IPS-11a (cell line): ENCODE data around the gene NPDC1.
A peak's percentile ranks its signal among the peaks of the same experiment; 100 is the strongest.
"Not testable (repeated sequence)": the region's sequence is repeated elsewhere in the genome, so short reads cannot be mapped to it uniquely, and the experiment has no call there.

Source experiments
- H3K4me3 ChIP-seq: one replicate; pipeline ENCODE4 v1.5.1; 2013; ENCODE audit warnings: low read depth, low read length, control low read depth

Gene NPDC1

GRCh38 chr9:137041124-137041523, 4.9 kb downstream of the NPDC1 start:
- H3K4me3 ChIP-seq: no peak overlapping the region

GRCh38 chr9:137040568-137040967, 5.4 kb downstream of the NPDC1 start:
- H3K4me3 ChIP-seq: no peak overlapping the region

GRCh38 chr9:137039611-137040366, 6.2 kb downstream of the NPDC1 start:
- no peak overlapping the region for H3K4me3 ChIP-seq

GRCh38 chr9:137038916-137039315, 7.1 kb downstream of the NPDC1 start:
- no peak overlapping the region for H3K4me3 ChIP-seq

GRCh38 chr9:137037483-137037882, 8.5 kb downstream of the NPDC1 start:
- H3K4me3 ChIP-seq: no peak overlapping the region

- no peak overlapping the region for H3K4me3 ChIP-seq
These were observed 8.9 kb downstream of the NPDC1 start for GRCh38 chr9:137037035-137037434.

- H3K4me3 ChIP-seq: no peak overlapping the region
These were observed 10.0 kb downstream of the NPDC1 start for GRCh38 chr9:137035937-137036336.

GRCh38 chr9:137035507-137035834, 10.5 kb downstream of the NPDC1 start:
- no peak overlapping the region for H3K4me3 ChIP-seq

GRCh38 chr9:137034709-137035506, 11.1 kb downstream of the NPDC1 start:
- no peak overlapping the region for H3K4me3 ChIP-seq

GRCh38 chr9:137034039-137034708, 11.8 kb downstream of the NPDC1 start:
- H3K4me3 ChIP-seq: no peak overlapping the region

- not testable (repeated sequence) for H3K4me3 ChIP-seq
These were observed 12.5 kb downstream of the NPDC1 start for GRCh38 chr9:137033481-137033880.

GRCh38 chr9:137032858-137033257, 13.1 kb downstream of the NPDC1 start:
- no peak overlapping the region for H3K4me3 ChIP-seq

- no peak within 1 kb of the TSS for H3K4me3 ChIP-seq
These were observed 13.9 kb downstream of the NPDC1 start, which contains the start of gene FUT7 for GRCh38 chr9:137031904-137032640. Gene FUT7, minus strand, starts transcription at chr9:137032088. Its CDS starts 97 bp downstream, at chr9:137031991.

- no peak overlapping the region for H3K4me3 ChIP-seq
These were observed 15.1 kb downstream of the NPDC1 start for GRCh38 chr9:137030538-137031527.

- H3K4me3 ChIP-seq: no peak overlapping the region
These were observed 16.0 kb downstream of the NPDC1 start for GRCh38 chr9:137030006-137030405.

- no peak overlapping the region for H3K4me3 ChIP-seq
These were observed 16.7 kb downstream of the NPDC1 start for GRCh38 chr9:137029058-137029936.

- peak overlapping the region; percentile 20 for H3K4me3 ChIP-seq
These were observed 17.5 kb downstream of the NPDC1 start for GRCh38 chr9:137028263-137029057.
